Fibroblast of skin of right biceps (primary cell): ENCODE measurements around the gene SEC16B.

Source experiments
- DNase-seq: peaks from one replicate; pipeline ENCODE4 v3.0.0-alpha.2; 2013

The SEC16B gene

DNA sequence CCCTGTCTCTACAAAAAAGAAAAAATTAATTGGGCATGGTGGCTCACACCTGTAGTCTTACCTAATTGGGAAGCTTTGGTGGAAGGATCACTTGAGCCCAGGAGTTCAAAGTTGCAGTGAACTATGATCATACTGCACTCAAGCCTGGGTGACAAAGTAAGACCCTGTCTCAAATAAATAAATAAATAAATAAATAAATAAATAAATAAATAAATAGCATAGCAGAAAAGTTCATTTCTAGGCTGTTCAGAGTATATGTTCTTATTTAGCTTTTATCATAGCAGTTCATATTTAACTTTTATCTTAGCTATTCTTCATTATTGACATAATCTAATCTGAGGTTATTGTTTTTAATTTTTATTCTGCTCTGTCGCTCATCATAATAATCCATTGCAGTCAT lies 8.7 kb upstream of the SEC16B start:
- DNase-seq, result no peak

DNA sequence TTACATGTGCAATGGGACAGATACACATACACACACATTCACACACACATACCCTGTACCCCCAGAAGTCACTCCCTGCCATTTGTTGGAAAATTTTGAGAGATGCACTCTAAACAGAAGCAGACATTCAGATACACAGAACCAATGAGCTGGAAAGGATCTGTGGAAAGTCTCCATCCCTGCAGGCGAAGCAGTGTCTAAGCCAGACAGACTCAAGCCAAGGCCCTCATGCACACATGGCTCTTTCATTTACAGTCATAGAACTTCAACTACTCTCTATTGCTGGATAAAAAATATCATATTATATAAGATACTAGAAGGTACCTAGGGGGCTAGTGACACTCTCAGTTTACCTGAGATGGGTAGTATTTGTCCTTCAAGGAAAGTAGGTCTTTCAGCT lies 7.3 kb upstream of the SEC16B start:
- DNase-seq, result no peak

DNA sequence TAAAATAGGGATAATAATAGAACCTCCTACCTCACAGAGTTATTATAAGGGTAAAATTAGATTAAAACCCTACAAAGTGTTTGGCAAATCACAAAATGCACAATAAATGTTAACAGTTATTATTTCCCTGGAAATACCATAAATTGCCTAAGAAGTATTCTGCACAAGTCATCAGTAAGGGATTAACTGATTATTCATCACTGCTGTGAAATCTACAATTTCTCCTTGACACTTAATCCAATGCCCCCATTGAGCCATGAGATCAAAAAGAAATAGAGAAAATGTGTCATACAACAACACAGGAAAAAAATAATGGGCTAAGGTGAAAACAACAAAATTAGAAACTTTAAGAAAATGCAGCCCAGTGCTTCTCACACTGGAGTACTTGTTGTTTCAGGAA lies 6.7 kb upstream of the SEC16B start:
- DNase-seq, result peak; percentile 34

DNA sequence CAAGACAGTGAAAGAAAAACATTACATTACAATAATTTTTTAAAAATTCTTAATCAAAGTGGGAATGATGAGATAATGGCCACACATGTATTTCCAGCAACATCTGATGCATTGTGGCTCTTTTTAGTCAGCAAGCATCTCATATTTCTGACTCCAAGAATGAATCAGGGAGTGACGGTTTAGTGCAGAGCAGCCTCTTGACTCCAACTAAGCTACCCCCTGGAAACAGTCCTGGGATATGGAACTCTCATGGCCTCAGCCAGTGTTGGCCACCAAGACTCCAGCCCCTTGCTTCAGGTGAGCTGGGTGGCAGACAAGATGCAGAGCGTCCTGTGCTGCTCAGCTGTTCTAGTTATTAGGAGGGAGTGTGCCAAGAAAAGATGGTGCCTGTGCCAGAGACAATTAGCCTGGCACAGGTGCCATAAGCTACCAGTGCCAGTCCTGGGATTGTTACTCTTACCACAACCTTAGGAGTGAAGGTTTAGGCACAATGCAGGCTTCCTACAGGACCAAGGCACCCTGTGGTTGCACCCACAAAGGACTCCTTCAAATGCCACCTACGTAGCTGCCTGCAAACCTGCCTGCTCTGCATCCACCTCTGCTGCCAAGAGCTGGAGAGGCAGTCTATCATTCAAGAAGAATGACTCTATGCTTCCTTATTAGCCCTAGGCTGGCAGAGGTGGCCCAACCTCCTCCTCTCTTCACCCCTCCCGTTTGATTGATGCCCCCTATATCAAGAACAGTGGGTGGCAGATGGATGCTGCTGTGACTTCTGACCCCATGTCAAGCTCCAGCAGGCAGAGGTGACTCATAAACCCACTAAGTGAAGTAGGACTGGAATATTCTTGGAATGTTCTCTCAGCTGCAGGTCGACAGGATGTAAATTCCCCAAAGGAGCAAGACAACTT lies 6.0 kb upstream of the SEC16B start:
- DNase-seq, result peak; percentile 89

DNA sequence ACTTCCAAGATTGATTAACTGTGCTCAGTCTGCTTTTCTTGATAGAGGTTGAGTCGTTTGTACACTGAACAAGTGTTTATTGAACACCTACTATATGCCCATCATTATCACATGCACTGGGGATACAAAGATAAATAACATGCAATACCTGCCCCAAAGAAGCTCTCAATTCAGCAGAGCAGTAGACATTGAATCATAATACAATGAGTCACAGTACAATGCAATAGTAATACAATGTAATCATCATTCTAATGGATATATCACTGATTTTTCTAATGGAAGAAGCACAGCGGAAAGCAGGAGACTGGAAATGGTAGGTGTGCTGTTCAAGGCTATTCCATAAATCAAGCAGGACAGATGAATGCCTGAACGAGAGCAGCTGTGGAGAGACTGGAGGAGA lies 3.7 kb upstream of the SEC16B start:
- DNase-seq, result peak; percentile 20

DNA sequence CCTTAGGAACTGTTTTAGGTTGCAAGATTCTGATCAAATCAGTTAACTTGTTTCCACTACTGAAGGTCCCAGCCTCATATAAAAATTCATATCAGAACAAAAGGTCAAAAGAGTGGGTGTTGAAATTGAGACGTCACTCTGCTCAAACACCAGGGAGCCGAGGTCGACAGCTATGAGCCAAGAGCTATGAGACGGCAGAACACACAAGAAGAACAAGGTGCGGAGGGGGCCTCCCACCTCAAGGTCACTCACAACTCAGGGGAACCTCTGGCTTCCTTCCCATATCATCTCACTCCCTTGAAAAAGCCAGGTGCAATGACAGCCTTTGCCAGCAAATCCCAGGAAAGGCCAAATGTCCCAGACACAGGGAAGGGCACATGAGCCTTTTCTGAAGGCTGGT lies 749 bp downstream of the SEC16B start:
- no peak for DNase-seq

DNA sequence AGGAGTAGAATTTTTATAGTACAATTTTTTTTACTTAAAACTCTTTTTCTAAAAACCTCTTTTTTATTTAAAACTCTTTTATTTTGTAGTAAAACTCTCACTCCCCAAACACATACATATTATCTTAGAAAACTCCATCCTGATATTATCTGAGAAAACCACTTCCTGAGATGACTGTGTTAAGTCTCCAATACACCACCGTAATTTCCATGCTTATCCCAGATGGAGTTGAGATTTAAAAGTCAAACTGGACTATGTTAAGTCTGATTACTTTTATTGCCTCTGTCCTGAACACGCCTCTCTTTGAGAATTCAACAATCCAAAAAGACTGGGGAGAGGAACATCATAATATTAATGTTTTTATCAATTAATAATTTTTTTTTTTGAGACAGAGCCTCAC lies 3.7 kb downstream of the SEC16B start:
- no peak for DNase-seq

DNA sequence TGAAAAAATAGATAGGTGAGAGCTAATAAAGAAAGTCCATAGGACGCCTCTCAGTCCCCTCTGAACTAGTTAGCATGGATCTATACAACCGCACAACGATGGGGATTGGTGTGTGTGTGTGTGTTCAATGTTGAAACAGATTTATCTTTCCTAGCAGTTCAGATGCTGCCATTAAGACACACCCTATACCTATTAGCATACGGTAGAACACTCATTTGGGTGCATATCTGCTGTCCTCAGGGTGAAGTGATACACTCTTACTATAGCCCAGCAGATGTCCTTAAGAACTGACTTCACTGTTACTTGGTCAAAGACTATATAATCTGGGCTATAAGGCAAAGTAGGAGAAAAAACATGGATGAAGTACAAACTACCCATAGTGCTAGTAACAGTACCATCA lies 4.6 kb downstream of the SEC16B start:
- DNase-seq, result no peak

DNA sequence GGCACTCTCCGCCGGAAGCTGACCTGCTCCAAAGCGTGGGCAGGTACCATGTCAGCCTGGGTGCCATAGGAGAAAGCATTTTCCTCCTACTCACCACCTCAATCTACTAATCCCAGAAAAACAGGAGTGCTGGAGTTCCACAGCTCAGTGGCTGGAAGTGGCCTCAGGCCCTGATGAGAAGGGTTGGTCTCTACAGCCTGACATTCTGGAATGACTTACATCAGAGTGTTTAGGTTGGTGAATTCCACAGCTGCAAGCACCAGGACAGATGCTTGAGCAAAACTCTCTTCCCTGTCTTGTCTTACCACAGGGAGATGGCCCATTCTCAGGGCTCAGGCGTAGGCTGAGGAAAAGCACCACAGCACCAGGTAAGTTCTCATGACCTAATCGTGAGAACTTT lies 5.5 kb downstream of the SEC16B start:
- no peak for DNase-seq

DNA sequence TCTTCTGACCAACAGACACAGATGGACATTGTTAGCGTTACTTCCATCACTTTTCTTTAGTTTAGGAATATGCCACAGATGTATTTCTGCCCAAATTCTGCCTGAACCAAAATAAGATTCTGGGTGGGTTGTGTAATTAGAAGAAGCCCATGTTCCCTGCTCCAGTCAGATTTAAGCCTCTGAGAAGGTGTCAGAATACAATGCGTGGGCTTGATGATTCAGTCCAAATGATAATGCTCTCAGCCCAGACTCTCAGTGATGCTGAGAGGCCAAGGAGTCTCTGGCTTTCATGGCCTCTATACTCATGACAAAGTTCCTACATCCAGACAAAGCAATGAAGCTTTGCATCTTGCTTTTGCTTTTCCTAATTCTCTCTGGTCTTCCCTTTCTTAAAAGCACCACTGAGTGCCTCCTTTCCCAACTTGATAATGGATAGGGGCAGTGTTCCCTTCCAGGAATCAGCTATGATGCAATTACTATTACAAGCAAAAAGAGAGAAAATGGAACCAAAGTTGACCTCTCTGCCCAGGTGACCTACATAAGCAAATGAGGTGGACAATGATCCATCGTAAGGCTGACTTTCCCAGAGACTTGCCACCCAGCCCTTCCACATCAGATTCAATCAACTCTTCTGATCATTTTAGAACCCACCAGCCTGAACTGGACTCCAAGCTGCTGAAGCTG lies 8.8 kb downstream of the SEC16B start:
- DNase-seq, result no peak

DNA sequence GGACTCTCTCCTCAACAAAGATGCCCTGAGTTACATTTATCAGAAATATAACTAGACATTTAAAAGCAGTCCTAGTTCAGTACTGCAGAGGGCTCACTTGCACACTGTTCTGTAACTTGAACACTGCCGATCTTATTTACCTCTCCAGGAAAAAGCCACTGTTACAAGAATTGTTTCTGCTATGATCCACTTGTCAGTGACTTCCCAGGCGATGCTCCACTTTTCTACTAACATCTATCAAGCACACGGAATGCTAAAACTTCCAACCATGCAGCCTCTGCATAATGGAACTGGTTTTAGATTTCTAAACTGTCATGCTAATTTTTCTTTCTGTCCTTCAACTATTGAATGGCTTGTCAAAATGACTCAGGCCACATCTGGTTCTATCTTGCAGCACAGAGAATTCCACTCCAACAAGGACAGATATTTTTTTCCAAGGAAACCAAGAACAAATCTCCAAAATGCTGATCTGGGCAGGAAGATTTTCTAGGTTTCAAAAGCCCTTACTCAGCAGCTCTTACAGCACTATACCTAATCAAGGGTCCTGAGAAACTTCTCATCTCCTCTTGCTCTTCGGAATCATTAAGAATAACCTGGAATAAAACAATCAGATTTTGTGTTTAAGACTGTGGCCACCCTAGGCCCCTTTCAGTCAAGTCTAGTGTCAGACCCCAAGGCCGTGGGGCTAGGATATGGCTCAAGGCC lies 9.9 kb downstream of the SEC16B start:
- DNase-seq, result peak; percentile 39

DNA sequence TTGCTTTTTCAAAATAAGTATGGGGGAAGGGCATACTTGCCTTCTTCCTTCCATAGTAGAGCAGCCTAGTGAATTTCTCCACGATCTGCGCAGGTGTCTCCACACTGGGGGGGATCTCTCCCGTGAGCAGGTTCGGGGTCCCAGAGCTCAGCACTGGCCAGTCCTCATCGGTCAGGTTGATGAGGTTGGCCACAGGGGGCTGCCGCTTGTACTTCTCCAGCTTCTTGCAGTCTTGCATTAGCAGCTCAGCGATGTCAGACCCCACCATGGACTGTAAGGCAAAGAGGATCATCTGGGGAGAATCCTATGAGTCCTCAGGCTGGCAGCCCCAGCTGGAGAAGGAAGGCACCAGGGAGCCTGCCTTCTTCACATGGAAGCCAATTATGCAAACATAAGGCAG lies 11.8 kb downstream of the SEC16B start:
- DNase-seq, result no peak

DNA sequence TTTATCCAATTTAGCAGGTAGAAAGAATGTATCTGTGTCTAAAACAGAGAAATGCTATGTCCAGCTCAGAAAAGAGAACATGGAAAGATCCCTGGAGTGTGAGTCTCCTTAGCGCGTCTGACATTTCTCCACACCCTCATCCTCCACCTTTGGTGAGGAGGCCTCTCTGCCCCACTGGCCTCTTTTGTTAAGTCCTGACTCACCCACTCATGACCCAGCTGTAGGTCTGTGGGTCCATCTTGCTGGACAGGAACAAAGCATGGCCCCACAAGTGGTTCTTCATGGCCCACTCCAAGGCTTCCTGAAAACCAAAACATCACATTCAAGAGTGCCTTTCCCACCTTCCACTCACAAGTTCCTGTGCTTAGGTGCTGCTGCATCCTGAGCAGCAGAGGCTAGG lies 15.8 kb downstream of the SEC16B start:
- DNase-seq, result no peak

DNA sequence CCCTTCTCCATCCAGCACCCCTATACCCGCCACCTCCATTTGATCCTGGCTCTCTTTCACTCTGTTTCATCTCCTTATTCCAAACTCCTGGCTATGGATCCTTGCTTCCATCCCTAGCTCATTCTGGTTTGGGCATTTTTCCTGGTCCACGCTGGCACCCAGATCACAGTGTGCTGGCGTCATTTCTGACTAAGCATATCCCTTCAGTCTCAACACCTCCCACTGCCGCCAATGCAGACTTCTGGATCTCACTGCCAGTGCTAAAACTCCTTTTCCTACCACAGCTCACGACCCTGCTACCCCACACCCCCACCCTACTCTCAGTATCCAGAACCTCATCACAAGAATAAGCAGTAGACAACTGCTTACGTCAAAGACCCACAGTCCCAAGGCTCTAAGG lies 16.3 kb downstream of the SEC16B start:
- DNase-seq, result no peak

DNA sequence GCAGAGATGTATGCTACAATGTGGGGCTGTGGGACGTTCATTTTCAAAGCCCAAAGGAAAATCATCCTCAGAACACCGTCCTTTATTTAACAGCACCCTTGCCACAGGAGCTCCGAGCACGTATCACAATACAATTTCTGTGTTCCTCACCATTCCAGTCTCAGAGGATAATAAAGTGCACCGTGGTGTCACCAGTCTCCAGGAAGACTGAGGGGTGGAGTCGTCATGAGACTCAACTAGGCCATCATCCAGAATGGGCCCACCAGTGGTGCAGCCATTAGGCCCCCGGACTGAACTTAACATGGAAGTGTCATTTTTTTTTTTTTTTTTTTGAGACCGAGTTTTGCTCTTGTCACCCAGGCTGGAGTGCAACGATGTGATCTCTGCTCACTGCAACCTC lies 17.2 kb downstream of the SEC16B start:
- DNase-seq, result no peak

DNA sequence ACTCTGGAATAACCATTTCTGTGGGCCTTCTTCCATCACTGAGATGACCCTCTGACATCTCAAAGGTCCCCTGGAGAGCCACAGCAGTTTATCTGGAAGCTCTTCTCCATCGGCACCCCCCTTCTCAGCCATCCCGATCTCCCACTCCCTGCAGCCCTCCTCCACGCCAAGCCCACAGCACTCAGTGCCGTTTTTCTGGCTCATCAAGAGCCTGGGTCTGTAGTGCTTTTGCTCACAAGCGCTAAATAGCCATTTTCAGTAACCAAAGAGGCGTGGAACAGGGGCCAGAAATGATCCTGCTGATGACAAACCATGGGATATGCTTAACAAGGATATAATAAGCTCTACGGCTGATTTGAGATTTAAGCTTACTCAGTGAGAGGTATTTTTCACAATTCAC lies 17.6 kb downstream of the SEC16B start:
- no peak for DNase-seq

DNA sequence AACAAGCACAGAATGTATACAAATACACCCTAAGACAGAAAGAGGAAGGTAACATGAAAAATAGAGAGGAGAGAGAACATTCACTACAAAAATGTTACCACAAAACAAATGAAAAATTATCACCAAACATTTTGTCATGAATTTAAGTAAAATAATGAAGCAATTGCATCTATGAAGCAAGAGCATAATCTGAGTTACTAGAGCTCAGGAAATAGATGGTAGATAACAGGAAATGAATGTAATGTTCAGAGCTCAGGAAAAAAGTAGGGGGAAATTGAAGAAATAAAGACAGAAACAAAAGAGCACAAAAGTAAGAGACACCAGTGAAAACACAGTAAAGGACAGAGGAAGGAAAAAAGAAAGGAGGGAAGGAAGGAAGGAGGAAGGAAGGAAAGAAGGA lies 19.4 kb downstream of the SEC16B start:
- no peak for DNase-seq

DNA sequence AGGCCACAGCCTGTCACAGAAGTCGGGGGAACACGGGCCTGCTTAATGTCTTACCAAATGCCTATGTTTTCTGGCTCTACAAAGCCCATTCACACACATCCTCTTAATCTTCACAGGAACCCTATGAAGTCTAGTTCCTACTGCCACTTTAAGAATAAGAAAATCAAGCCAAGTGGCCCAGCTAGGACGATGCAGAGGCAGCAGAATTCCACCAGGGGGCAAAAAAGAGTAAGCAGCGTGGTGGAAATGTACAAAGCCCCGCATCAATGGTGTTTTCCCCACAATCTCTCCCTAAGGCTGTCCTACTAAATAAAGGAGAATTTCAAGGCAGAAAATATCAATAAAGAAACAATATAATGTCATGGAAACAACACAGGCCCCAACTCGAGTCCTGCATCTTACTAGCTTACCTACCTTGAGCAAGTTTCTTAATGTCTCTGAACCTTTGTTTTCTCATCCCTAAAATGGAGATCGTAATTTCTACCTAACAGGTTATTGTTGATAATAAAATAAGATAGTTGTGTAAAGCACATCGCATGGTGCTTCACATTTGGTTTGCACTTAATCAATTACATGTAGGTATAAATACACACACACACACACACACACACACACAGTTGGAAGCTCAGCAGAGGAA lies 21.4 kb downstream of the SEC16B start:
- DNase-seq, result peak; percentile 69

DNA sequence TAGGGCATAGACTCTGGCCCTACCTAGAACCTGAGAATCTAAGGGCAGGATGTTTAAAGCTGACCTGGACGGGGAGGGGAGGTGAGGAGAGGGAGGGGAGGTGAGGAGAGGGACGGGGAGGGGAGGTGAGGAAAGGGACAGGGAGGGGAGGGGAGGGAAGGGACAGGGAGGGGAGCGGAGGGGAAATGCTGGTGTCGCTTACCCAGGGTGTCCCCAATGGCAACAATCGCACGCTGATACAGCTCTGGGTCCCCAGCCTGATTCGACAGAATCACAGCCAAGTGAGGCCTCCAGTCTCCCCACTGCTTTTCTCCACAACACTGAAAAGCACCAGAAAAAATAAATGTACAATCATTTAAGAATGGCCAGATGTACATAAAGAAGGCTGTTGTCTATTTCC lies 22.2 kb downstream of the SEC16B start:
- no peak for DNase-seq

DNA sequence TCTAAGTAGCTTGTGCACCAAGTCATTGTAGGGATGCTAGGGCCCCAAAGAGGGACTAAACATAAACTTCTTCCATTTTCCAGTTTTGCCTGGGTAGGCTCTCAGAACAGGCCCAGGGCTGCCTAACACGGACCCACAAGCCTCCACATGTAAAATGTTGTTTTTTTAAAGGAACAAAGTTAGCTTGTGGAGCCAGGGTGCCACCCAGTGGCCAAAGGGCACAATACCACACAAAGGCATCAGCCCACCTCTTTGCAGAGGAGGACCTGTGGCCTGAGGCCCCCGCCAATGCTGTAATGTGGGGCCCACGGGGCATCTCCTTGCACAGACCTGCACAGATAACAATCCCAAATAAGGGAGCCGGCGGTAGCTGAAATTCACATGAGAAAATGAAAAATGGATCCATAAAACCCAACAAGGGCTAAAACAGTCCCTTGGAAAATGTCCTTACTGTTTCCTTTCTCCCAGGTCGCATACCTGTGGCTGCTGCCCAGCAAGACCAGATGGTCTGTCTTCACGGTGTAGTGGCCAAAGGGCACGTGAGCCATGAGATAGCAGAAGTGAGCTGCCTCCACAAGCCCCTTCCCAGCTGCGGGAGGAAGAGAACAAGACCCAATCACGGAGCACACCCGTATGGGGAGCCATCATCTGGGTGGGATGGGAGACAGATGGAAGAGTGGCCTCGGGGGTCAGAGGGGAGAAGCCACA lies 23.8 kb downstream of the SEC16B start:
- DNase-seq, result peak; percentile 64

DNA sequence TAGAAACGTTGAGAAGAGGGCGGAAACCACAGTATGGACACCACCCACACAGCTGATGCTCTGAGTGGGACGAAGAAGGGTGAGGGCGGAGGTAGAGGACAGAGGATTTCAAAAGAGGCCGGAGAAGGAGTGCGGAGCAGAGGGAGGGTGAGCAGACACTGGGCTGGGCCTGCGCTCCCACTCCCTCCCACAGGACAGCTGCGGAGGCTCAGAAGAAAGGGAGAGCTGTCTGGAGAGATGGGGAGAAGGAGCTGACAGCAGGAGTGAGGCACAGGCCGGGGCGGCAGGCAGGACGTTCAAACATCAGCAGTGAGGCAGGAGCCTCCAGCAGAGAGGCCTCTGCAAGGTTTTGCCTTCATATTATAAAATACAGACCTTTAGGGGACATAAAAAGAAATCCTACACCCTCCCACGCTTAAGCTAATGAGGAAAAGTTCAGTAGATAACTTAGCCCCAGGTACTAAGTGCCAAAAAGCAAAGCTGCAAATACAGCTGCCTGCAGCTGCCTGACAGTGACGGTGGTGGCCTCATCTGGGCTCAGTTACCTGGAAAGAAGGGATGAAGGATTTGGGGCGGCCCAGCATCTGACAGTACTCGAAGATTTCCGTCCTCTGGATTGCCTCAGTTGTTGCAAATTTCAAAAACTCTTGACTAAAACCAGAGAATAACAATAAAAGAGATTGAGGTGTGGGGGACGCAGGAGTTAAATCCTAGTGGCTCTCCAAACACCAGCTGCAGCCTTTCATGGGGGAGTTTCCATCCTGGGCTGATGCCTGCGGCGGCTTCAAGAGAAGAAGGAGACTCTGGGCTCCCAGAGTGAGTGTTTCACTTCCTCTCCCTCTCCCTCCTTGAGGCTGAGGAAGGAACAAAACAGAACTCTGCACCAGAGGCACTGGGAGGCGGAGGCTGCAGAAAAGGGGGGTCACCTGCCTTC lies 25.6 kb downstream of the SEC16B start:
- no peak for DNase-seq

DNA sequence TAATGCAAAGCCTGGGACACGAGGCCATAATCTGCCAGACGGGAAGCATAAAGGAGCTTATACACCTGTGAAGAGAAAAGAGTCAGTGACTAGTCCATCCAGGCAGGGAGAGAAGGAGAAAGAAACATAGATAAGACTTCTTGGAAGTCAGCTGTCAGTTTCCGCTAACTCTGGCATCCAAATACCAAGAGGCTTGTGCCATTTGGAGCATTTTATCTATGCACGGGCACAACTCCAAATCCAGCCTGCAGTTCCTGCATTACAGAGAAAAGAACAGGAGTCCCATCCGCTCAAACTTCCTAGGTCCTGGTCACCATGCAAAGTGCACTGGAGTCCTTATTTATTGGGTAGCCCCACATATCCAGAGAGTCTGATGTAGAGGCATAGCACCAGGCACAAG lies 27.9 kb downstream of the SEC16B start:
- DNase-seq, result no peak
